ENCODE data around the gene NKX6-2.

GRCh38 chr10:132792796-132793195 lies 6.8 kb upstream of the NKX6-2 start:
- TF ChIP-seq, protein P1, sequence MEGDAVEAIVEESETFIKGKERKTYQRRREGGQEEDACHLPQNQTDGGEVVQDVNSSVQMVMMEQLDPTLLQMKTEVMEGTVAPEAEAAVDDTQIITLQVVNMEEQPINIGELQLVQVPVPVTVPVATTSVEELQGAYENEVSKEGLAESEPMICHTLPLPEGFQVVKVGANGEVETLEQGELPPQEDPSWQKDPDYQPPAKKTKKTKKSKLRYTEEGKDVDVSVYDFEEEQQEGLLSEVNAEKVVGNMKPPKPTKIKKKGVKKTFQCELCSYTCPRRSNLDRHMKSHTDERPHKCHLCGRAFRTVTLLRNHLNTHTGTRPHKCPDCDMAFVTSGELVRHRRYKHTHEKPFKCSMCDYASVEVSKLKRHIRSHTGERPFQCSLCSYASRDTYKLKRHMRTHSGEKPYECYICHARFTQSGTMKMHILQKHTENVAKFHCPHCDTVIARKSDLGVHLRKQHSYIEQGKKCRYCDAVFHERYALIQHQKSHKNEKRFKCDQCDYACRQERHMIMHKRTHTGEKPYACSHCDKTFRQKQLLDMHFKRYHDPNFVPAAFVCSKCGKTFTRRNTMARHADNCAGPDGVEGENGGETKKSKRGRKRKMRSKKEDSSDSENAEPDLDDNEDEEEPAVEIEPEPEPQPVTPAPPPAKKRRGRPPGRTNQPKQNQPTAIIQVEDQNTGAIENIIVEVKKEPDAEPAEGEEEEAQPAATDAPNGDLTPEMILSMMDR (IDR thresholded peaks at IDR 0.05; ENCODE audit: low read depth, low read length), result no peak
- no peak for TF ChIP-seq POLR2A (IDR thresholded peaks at IDR 0.05; ENCODE audit: extremely low read depth, insufficient read length)
